Spleen (tissue), 7 donors: ENCODE data around the gene CBX2.

ENCODE experiments used
- POLR2A ChIP-seq, 3 donors: fragments of 450-650 bp; IDR thresholded peaks; one replicate each; pipeline ENCODE4 v1.5.1; 2017; ENCODE audit warnings: antibody characterized with exemption in 3 of 3, mild to moderate bottlenecking in 1 of 3
- POLR2AphosphoS5 ChIP-seq, 3 donors: sonication (generic); formaldehyde crosslinking; IDR thresholded peaks; one replicate each; pipeline ENCODE4 v1.5.1; 2017; ENCODE audit warnings: antibody characterized with exemption in 3 of 3
- TF ChIP-seq, protein P1 (sequence below), 11 experiments: fragments of 200-600 bp in 7 of 11; fragments of 450-650 bp in 4 of 11; sonication (generic) in 4 of 11; IDR thresholded peaks in 8 of 11; conservative IDR thresholded peaks in 3 of 11; 1 replicate in 7 of 11; 2 replicates in 4 of 11; pipeline versions ENCODE4 v1.4.0 to v1.8.0; 2016 to 2021; ENCODE audit warnings: antibody characterized with exemption in 11 of 11, inconsistent platforms in 4 of 11, mild to moderate bottlenecking in 1 of 11
- donor health status: DM: no; HTN: no; CAD: no; lungs with moderate emphysema.
- donor health status: DM: no; HTN: no; CAD: no.
- donor health status: DM: no; HTN: no; CAD: no.

DNA sequence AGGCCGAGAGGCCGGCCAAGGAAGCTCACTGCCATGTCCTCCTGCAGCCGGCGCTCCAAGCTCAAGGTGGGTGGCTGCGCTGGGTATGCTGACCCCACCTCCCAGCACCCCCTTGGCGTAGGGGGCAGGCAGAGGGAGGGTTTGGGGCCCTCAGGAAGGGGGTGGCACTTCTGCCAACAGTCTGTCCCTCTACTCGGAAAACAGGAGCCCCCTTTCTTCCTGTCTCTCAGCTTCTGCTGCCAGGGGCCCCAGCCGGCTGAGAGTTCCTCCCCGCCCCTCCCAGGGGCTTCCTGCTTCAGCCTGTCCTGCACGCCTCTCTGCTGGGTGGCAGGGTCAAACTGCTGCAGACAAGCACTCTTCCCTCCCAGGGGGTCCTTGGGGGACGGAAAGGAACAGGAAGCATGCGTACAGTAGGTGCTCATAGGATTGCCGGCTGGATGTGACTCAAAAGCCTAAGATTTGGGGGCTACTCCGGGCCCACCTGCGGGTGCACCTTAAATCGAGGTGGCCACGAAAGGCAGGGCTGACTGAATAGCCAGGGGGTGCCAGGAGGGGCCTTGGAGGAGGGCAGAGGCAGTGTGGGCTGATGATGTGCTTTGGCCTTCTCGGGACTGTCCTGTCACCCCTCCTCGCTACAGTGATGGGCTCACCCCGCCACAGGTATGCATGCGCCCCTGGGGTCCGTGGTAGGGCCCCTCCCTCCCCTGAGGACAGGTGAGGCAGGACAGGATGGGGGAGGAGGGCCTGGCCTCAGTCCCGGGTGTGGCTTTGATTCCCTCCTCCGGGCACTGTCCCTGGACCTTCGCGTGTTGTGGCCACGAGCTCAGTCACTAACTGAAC, 4.0 kb downstream of the CBX2 start:
- TF ChIP-seq, protein P1, sequence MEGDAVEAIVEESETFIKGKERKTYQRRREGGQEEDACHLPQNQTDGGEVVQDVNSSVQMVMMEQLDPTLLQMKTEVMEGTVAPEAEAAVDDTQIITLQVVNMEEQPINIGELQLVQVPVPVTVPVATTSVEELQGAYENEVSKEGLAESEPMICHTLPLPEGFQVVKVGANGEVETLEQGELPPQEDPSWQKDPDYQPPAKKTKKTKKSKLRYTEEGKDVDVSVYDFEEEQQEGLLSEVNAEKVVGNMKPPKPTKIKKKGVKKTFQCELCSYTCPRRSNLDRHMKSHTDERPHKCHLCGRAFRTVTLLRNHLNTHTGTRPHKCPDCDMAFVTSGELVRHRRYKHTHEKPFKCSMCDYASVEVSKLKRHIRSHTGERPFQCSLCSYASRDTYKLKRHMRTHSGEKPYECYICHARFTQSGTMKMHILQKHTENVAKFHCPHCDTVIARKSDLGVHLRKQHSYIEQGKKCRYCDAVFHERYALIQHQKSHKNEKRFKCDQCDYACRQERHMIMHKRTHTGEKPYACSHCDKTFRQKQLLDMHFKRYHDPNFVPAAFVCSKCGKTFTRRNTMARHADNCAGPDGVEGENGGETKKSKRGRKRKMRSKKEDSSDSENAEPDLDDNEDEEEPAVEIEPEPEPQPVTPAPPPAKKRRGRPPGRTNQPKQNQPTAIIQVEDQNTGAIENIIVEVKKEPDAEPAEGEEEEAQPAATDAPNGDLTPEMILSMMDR (IDR thresholded peaks at IDR 0.05 in 8 of 11, conservative IDR thresholded peaks at IDR 0.05 in 3 of 11): no peak
- TF ChIP-seq POLR2AphosphoS5 (IDR thresholded peaks at IDR 0.05): no peak
- TF ChIP-seq POLR2A (IDR thresholded peaks at IDR 0.05): no peak
